Spleen (tissue), 11 donors: ENCODE data around the gene RYR3. TPM values are rescaled to one million over a fixed set of nuclear protein-coding genes. Genes with fewer than 3 reads are reported as not detected.

Experiments
- DNase-seq: peaks from one replicate; pipeline ENCODE4 v3.0.0-alpha.2; 2020
- H3K27ac ChIP-seq, 8 donors: fragments of 200-600 bp; sonication (generic) in 7 of 8; 1 replicate in 4 of 8; 2 replicates in 4 of 8; pipeline versions ENCODE4 v1.5.0 to v1.8.0; 2016 to 2021; ENCODE audit warnings: inconsistent platforms in 4 of 8, mild to moderate bottlenecking in 4 of 8, moderate library complexity in 1 of 8
- H3K27me3 ChIP-seq, 7 donors: fragments of 200-600 bp; sonication (generic) in 6 of 7; replicated peaks in 1 of 7; 1 replicate in 4 of 7; 2 replicates in 3 of 7; pipeline versions ENCODE4 v1.5.0 to v1.8.0; 2016 to 2021; ENCODE audit warnings: inconsistent platforms in 3 of 7, mild to moderate bottlenecking in 1 of 7
- H3K36me3 ChIP-seq, 6 donors: fragments of 200-600 bp; sonication (generic) in 5 of 6; 1 replicate in 4 of 6; 2 replicates in 2 of 6; pipeline versions ENCODE4 v1.5.0 to v1.8.0; 2016 to 2021; ENCODE audit warnings: inconsistent platforms in 2 of 6
- H3K4me1 ChIP-seq, 6 donors: fragments of 200-600 bp; sonication (generic) in 5 of 6; 1 replicate in 3 of 6; 2 replicates in 3 of 6; pipeline versions ENCODE4 v1.5.0 to v1.8.0; 2016 to 2021; ENCODE audit warnings: inconsistent platforms in 3 of 6
- H3K4me3 ChIP-seq, 8 donors: fragments of 200-600 bp; sonication (generic) in 7 of 8; 1 replicate in 4 of 8; 2 replicates in 4 of 8; pipeline versions ENCODE4 v1.5.0 to v1.8.0; 2016 to 2021; ENCODE audit warnings: inconsistent platforms in 4 of 8, mild to moderate bottlenecking in 4 of 8, moderate library complexity in 2 of 8
- H3K9me3 ChIP-seq, 8 donors: fragments of 200-600 bp; sonication (generic) in 7 of 8; 1 replicate in 4 of 8; 2 replicates in 4 of 8; pipeline versions ENCODE4 v1.5.0 to v1.8.0; 2016 to 2021; ENCODE audit warnings: inconsistent platforms in 4 of 8
- CTCF ChIP-seq, 11 experiments: fragments of 200-600 bp in 7 of 11; fragments of 450-650 bp in 4 of 11; sonication (generic) in 4 of 11; IDR thresholded peaks in 8 of 11; conservative IDR thresholded peaks in 3 of 11; 1 replicate in 7 of 11; 2 replicates in 4 of 11; pipeline versions ENCODE4 v1.4.0 to v1.8.0; 2016 to 2021; ENCODE audit warnings: antibody characterized with exemption in 11 of 11, inconsistent platforms in 4 of 11, mild to moderate bottlenecking in 1 of 11
- POLR2A ChIP-seq, 3 donors: fragments of 450-650 bp; IDR thresholded peaks; one replicate each; pipeline ENCODE4 v1.5.1; 2017; ENCODE audit warnings: antibody characterized with exemption in 3 of 3, mild to moderate bottlenecking in 1 of 3
- POLR2AphosphoS5 ChIP-seq, 3 donors: sonication (generic); formaldehyde crosslinking; IDR thresholded peaks; one replicate each; pipeline ENCODE4 v1.5.1; 2017; ENCODE audit warnings: antibody characterized with exemption in 3 of 3
- WGBS, 5 donors: extraction: QIAGEN DNeasy Blood & Tissue Kit in 3 of 5; methylation state at CpG; one replicate each; pipeline versions ENCODE4 v1.1.5 to v1.1.7; 2013 to 2018; 5-methylcytosine and 5-hydroxymethylcytosine counted together
- intact Hi-C: fragments of 100-400 bp; cut with DNase I; formaldehyde crosslinking; loops from one replicate; pipeline ENCODE4 v1.15.0; 2023; ENCODE audit warnings: low total_unique reads
- polyA plus RNA-seq, 3 donors: library from polyadenylated mRNA; stranded (reverse); fragments of 200-250 nt; gene quantifications; one replicate each; pipeline ENCODE4 v1.2.1, GENCODE V29; 2013
- total RNA-seq, 7 donors: library from RNA; depleted of rRNA in 3 of 7; stranded (reverse); fragments of >200 nt in 3 of 7; fragmentation: NEBNext Ultra II Directional in 4 of 7; extraction: Animal tissue kit (Norgen Biotek cat#: 25700) in 4 of 7; gene quantifications; one replicate each; pipeline versions ENCODE4 v1.1.0 to v1.2.1, GENCODE V29; 2016 to 2021
- donor health status: healthy with polysubstance abuse.
- donor health status: DM: no; HTN: no; CAD: no; lungs with moderate emphysema.
- donor health status: DM: no; HTN: no; CAD: no.
- donor health status: Bipolar disorder and iron deficiency.
- donor health status: healthy.
- donor health status: DM: no; HTN: no; CAD: no.
- donor health status: DM: yes; HTN: yes; CAD: no.

RYR3 gene
- total and polyA plus RNA-seq, 10 donors = 0.11 to 5.9 (median 1.3) TPM

- Histone ChIP-seq H3K27me3 (no peaks in the 10 kb centered on the region), H3K27ac (no peak overlapping the region), H3K9me3 (no peaks in the 10 kb centered on the region), H3K4me1 (no peaks in the 10 kb centered on the region), H3K4me3 (no peak overlapping the region), H3K36me3 (no peaks in the 10 kb centered on the region)
- WGBS, 5 donors = 66 to 71% (median 68%) methylated on average over 5 of the region's 5 CpGs
- DNase-seq = no peak
- intact Hi-C loops = no loop called here
- no peak for TF ChIP-seq POLR2AphosphoS5 (IDR thresholded peaks at IDR 0.05)
- TF ChIP-seq POLR2A (IDR thresholded peaks at IDR 0.05) = no peak
- no peak for TF ChIP-seq CTCF (IDR thresholded peaks at IDR 0.05 in 8 of 11, conservative IDR thresholded peaks at IDR 0.05 in 3 of 11)
Observed at GRCh38 chr15:33746203-33746602, 435.4 kb downstream of the RYR3 start.

- Histone ChIP-seq H3K27ac (no peak overlapping the region), H3K36me3 (no peaks in the 10 kb centered on the region), H3K4me1 (no peaks in the 10 kb centered on the region), H3K9me3 (no peaks in the 10 kb centered on the region), H3K27me3 (peaks cover 0 to 8% (median 0%) of the 10 kb centered on the region in 7 donors), H3K4me3 (no peak overlapping the region)
- 85 to 100% (median 89%) methylated on average over 1 of the region's 1 CpG for WGBS, 5 donors
- no peak for DNase-seq
- TF ChIP-seq POLR2A (IDR thresholded peaks at IDR 0.05) = no peak
- TF ChIP-seq POLR2AphosphoS5 (IDR thresholded peaks at IDR 0.05) = no peak
- TF ChIP-seq CTCF (IDR thresholded peaks at IDR 0.05 in 8 of 11, conservative IDR thresholded peaks at IDR 0.05 in 3 of 11) = no peak
- intact Hi-C loops = no loop called here
Observed at GRCh38 chr15:33753012-33753411, 442.2 kb downstream of the RYR3 start.

- intact Hi-C loops = no loop called here
- Histone ChIP-seq H3K4me1 (no peaks in the 10 kb centered on the region), H3K27me3 (peaks cover 0 to 17% (median 0%) of the 10 kb centered on the region in 7 donors), H3K27ac (no peak overlapping the region), H3K4me3 (no peak overlapping the region), H3K9me3 (no peaks in the 10 kb centered on the region), H3K36me3 (no peaks in the 10 kb centered on the region)
- TF ChIP-seq POLR2AphosphoS5 (IDR thresholded peaks at IDR 0.05) = no peak
- TF ChIP-seq POLR2A (IDR thresholded peaks at IDR 0.05) = no peak
- no peak for TF ChIP-seq CTCF (IDR thresholded peaks at IDR 0.05 in 8 of 11, conservative IDR thresholded peaks at IDR 0.05 in 3 of 11)
- no peak for DNase-seq
- 80 to 89% (median 84%) methylated on average over 3 of the region's 3 CpGs for WGBS, 5 donors
Observed at GRCh38 chr15:33754242-33754641, 443.5 kb downstream of the RYR3 start.

- Histone ChIP-seq H3K36me3 (no peaks in the 10 kb centered on the region), H3K9me3 (no peaks in the 10 kb centered on the region), H3K4me3 (no peak overlapping the region), H3K27me3 (peaks cover 0 to 17% (median 0%) of the 10 kb centered on the region in 7 donors), H3K27ac (no peak overlapping the region), H3K4me1 (no peaks in the 10 kb centered on the region)
- 63 to 82% (median 81%) methylated on average over 5 of the region's 5 CpGs for whole genome bisulfite sequencing, 5 donors
- no peak for TF ChIP-seq CTCF (IDR thresholded peaks at IDR 0.05 in 8 of 11, conservative IDR thresholded peaks at IDR 0.05 in 3 of 11)
- no peak for TF ChIP-seq POLR2A (IDR thresholded peaks at IDR 0.05)
- no peak for TF ChIP-seq POLR2AphosphoS5 (IDR thresholded peaks at IDR 0.05)
- intact Hi-C loops = no loop called here
- no peak for DNase-seq
Observed at GRCh38 chr15:33756961-33757360, 446.2 kb downstream of the RYR3 start.
